Middle frontal gyrus (tissue), 1 donor: Measurements from ENCODE around the gene CTCF.
"Not testable (repeated sequence)": the region's sequence is repeated elsewhere in the genome, so short reads cannot be mapped to it uniquely, and the experiment has no call there.

Source experiments
- DNase-seq: peaks from one replicate; pipeline ENCODE4 v3.0.0-alpha.2; 2015; ENCODE audit warnings: low spot score; ENCODE audit errors: extremely low spot score

CTCF gene

GRCh38 chr16:67533987-67534386 lies 28.3 kb upstream of the CTCF start:
- not testable (repeated sequence) for DNase-seq

GRCh38 chr16:67534431-67534830 lies 27.9 kb upstream of the CTCF start:
- DNase-seq: no peak

- DNase-seq: no peak
Measured at GRCh38 chr16:67535201-67535600, 27.1 kb upstream of the CTCF start.

- DNase-seq: no peak
Measured at GRCh38 chr16:67537270-67537635, 25.1 kb upstream of the CTCF start.

GRCh38 chr16:67537636-67538591 lies 24.4 kb upstream of the CTCF start:
- no peak for DNase-seq

GRCh38 chr16:67538666-67539101 lies 23.6 kb upstream of the CTCF start:
- no peak for DNase-seq

GRCh38 chr16:67539271-67539670 lies 23.1 kb upstream of the CTCF start:
- DNase-seq: no peak

GRCh38 chr16:67539691-67540635 lies 22.4 kb upstream of the CTCF start:
- no peak for DNase-seq

GRCh38 chr16:67540756-67541155 lies 21.6 kb upstream of the CTCF start:
- DNase-seq: no peak

GRCh38 chr16:67541391-67542263 lies 20.7 kb upstream of the CTCF start:
- no peak for DNase-seq

GRCh38 chr16:67542464-67542863 lies 19.9 kb upstream of the CTCF start:
- no peak for DNase-seq

- no peak for DNase-seq
Measured at GRCh38 chr16:67543036-67543435, 19.3 kb upstream of the CTCF start.

GRCh38 chr16:67543582-67543981 lies 18.7 kb upstream of the CTCF start:
- no peak for DNase-seq

GRCh38 chr16:67544329-67544841 lies 17.9 kb upstream of the CTCF start:
- no peak for DNase-seq

GRCh38 chr16:67544844-67545664 lies 17.3 kb upstream of the CTCF start:
- peak; percentile 39 for DNase-seq

- no peak for DNase-seq
Measured at GRCh38 chr16:67545665-67546024, 16.7 kb upstream of the CTCF start.

- DNase-seq: no peak
Measured at GRCh38 chr16:67546091-67546501, 16.2 kb upstream of the CTCF start.

- peak; percentile 52 for DNase-seq
Measured at GRCh38 chr16:67546761-67547422, 15.4 kb upstream of the CTCF start.
